CD14-positive monocyte (primary cell): ENCODE measurements around the gene FIGNL2. TPM values are rescaled to one million over a fixed set of nuclear protein-coding genes. Genes with fewer than 3 reads are reported as not detected.

Experiments
- DNase-seq, 3 donors: peaks; one replicate each; pipeline ENCODE4 v3.0.0-alpha.2; 2011 to 2022
- H2AFZ ChIP-seq: 2 replicates; pipeline ENCODE4 v1.6.0; 2012; ENCODE audit warnings: mild to moderate bottlenecking, low read depth, low read length, inconsistent platforms; ENCODE audit not compliant: insufficient read depth, poor library complexity, severe bottlenecking
- H3K27ac ChIP-seq, 2 donors: 1 replicate in 1 of 2; 2 replicates in 1 of 2; pipeline ENCODE4 v1.5.1; 2012 to 2013; ENCODE audit warnings: low read length in 2 of 2, control low read depth in 1 of 2, inconsistent platforms in 1 of 2, low read depth in 1 of 2, mild to moderate bottlenecking in 1 of 2
- H3K27me3 ChIP-seq, 2 donors: one replicate each; pipeline versions ENCODE4 v1.6.0 to v1.6.1; 2011 to 2013; ENCODE audit warnings: low read length in 2 of 2; ENCODE audit not compliant: control insufficient read depth in 2 of 2, insufficient read depth in 2 of 2
- H3K36me3 ChIP-seq, 2 donors: replicated peaks in 1 of 2; 1 replicate in 1 of 2; 2 replicates in 1 of 2; pipeline versions ENCODE4 v1.5.1 to v1.6.1; 2012 to 2013; ENCODE audit warnings: low read length in 2 of 2, control low read depth in 1 of 2, inconsistent platforms in 1 of 2, mild to moderate bottlenecking in 1 of 2; ENCODE audit not compliant: insufficient read depth in 2 of 2, control insufficient read depth in 1 of 2
- H3K4me1 ChIP-seq, 2 donors: 1 replicate in 1 of 2; 2 replicates in 1 of 2; pipeline versions ENCODE4 v1.5.1 to v1.6.1; 2012 to 2013; ENCODE audit warnings: low read length in 2 of 2, control low read depth in 1 of 2, inconsistent platforms in 1 of 2, mild to moderate bottlenecking in 1 of 2, moderate library complexity in 1 of 2; ENCODE audit not compliant: insufficient read depth in 2 of 2, control insufficient read depth in 1 of 2
- H3K4me2 ChIP-seq: replicated peaks from 2 replicates; pipeline ENCODE3; 2012; ENCODE audit warnings: low read length, moderate library complexity, mild to moderate bottlenecking; ENCODE audit not compliant: poor library complexity, severe bottlenecking; ENCODE audit errors: extremely low read depth
- H3K4me3 ChIP-seq, 3 experiments: fragments of 200-600 bp in 1 of 3; sonication (generic) in 1 of 3; replicated peaks in 1 of 3; 1 replicate in 2 of 3; 2 replicates in 1 of 3; pipeline ENCODE4 v1.5.1; 2011 to 2013; ENCODE audit warnings: low read length in 3 of 3, mild to moderate bottlenecking in 3 of 3, control low read depth in 2 of 3, low read depth in 2 of 3, inconsistent platforms in 1 of 3, moderate library complexity in 1 of 3
- H3K79me2 ChIP-seq: 2 replicates; pipeline ENCODE4 v1.6.0; 2012; ENCODE audit warnings: mild to moderate bottlenecking, control low read depth, inconsistent platforms, low read length, moderate library complexity; ENCODE audit not compliant: insufficient read depth
- H3K9ac ChIP-seq: 2 replicates; pipeline ENCODE4 v1.6.0; 2017; ENCODE audit warnings: low read length, mild to moderate bottlenecking; ENCODE audit not compliant: insufficient read depth, poor library complexity, severe bottlenecking
- H3K9me3 ChIP-seq, 2 donors: replicated peaks in 1 of 2; 1 replicate in 1 of 2; 2 replicates in 1 of 2; pipeline versions ENCODE4 v1.5.1 to v1.6.1; 2012 to 2013; ENCODE audit warnings: low read length in 2 of 2, control low read depth in 1 of 2; ENCODE audit not compliant: control insufficient read depth in 1 of 2, insufficient read depth in 1 of 2
- H4K20me1 ChIP-seq: 2 replicates; pipeline ENCODE4 v1.6.0; 2012; ENCODE audit warnings: mild to moderate bottlenecking, low read length, control low read depth, moderate library complexity; ENCODE audit not compliant: insufficient read depth
- H3K27ac Mint-ChIP-seq, 7 donors: one replicate each; pipeline ENCODE4 v1.8.0; 2020; ENCODE audit warnings: mild to moderate bottlenecking in 7 of 7, mixed read lengths in 7 of 7, moderate library complexity in 6 of 7, inconsistent platforms in 2 of 7
- H3K27me3 Mint-ChIP-seq, 3 donors: one replicate each; pipeline ENCODE4 v1.8.0; 2021 to 2022; ENCODE audit warnings: low read depth in 3 of 3, mild to moderate bottlenecking in 3 of 3, mixed read lengths in 3 of 3, moderate library complexity in 3 of 3, inconsistent platforms in 1 of 3
- H3K36me3 Mint-ChIP-seq, 2 donors: one replicate each; pipeline ENCODE4 v1.8.0; 2020; ENCODE audit warnings: mixed read lengths in 2 of 2, inconsistent platforms in 1 of 2, mild to moderate bottlenecking in 1 of 2
- H3K4me1 Mint-ChIP-seq: one replicate; pipeline ENCODE4 v1.8.0; 2020; ENCODE audit warnings: mild to moderate bottlenecking, mixed read lengths
- H3K4me3 Mint-ChIP-seq, 2 donors: one replicate each; pipeline ENCODE4 v1.8.0; 2020; ENCODE audit warnings: mild to moderate bottlenecking in 2 of 2, mixed read lengths in 2 of 2, moderate library complexity in 1 of 2
- H3K9me3 Mint-ChIP-seq, 7 donors: one replicate each; pipeline ENCODE4 v1.8.0; 2020 to 2022; ENCODE audit warnings: mixed read lengths in 7 of 7, mild to moderate bottlenecking in 6 of 7, moderate library complexity in 6 of 7, inconsistent platforms in 2 of 7
- CTCF ChIP-seq: fragments of 200-600 bp; IDR thresholded peaks from one replicate; pipeline ENCODE4 v1.8.0; 2022; ENCODE audit warnings: antibody characterized with exemption, mild to moderate bottlenecking
- WGBS: methylation state at CpG from one replicate; pipeline ENCODE4 v1.1.5; 2013; ENCODE audit warnings: missing lambda C conversion rate; ENCODE audit not compliant: insufficient coverage; 5-methylcytosine and 5-hydroxymethylcytosine counted together
- intact Hi-C, 2 donors: fragments of 100-400 bp; cut with micrococcal nuclease; formaldehyde crosslinking; loops; one replicate each; pipeline versions ENCODE4 v1.15.0 to v1.15.1; 2023
- polyA plus RNA-seq, 3 donors: library from polyadenylated mRNA; depleted of rRNA in 1 of 3; unstranded in 2 of 3; stranded (reverse) in 1 of 3; fragments of 300-500 nt in 2 of 3; fragments of >200 nt in 1 of 3; fragmentation: Illumina TruSeq in 2 of 3; gene quantifications; 1 replicate in 2 of 3; 2 replicates in 1 of 3; pipeline ENCODE4 v1.2.3, GENCODE V29; 2012 to 2021

Gene FIGNL2
- polyA plus RNA-seq, 3 donors: 0.06 to 0.52 TPM; not detected in 1

- Histone ChIP-seq H3K4me3 (peak overlapping the region in 1 of 3 experiments; percentile 75), H3K27me3 (peaks cover 3 to 35% of the 10 kb centered on the region in 2 donors), H3K36me3 (no peaks in the 10 kb centered on the region), H3K79me2 (no peaks in the 10 kb centered on the region), H2AFZ (peak overlapping the region; percentile 83), H3K27ac (no peak overlapping the region), H3K4me1 (peaks cover 22 to 33% of the 10 kb centered on the region in 2 donors), H4K20me1 (no peaks in the 10 kb centered on the region), H3K4me2 (peak overlapping the region; percentile 79), H3K9ac (peak overlapping the region; percentile 49), H3K9me3 (no peaks in the 10 kb centered on the region)
- H3K4me1 Mint-ChIP-seq: peaks cover 24% of the 10 kb centered on the region
- H3K4me3 Mint-ChIP-seq: peak overlapping the region; percentile 70 to 87
- DNase-seq: no peak
- TF ChIP-seq CTCF: no peak
- 76% methylated on average over 2 of the region's 4 CpGs for WGBS
- peaks cover 48% of the 10 kb centered on the region in 3 donors for H3K27me3 Mint-ChIP-seq
- peak overlapping the region in 1 of 7 donors; percentile 31 for H3K27ac Mint-ChIP-seq
- peaks cover 0 to 9% (median 2%) of the 10 kb centered on the region in 7 donors for H3K9me3 Mint-ChIP-seq
- intact Hi-C loops: no loop called here
- H3K36me3 Mint-ChIP-seq: peaks cover 9 to 12% of the 10 kb centered on the region in 2 donors
Measured at GRCh38 chr12:51862947-51863346, 14.4 kb upstream of the FIGNL2 start.

GRCh38 chr12:51860986-51861385 lies 12.5 kb upstream of the FIGNL2 start:
- intact Hi-C loops: no loop called here
- no peak for TF ChIP-seq CTCF
- Histone ChIP-seq H3K79me2 (no peaks in the 10 kb centered on the region), H3K27ac (no peak overlapping the region), H3K9me3 (no peaks in the 10 kb centered on the region), H3K4me2 (no peak overlapping the region), H3K4me3 (no peak overlapping the region), H3K4me1 (peaks cover 16 to 22% of the 10 kb centered on the region in 2 donors), H3K9ac (no peak overlapping the region), H3K36me3 (no peaks in the 10 kb centered on the region), H2AFZ (no peak overlapping the region), H3K27me3 (peaks cover 3 to 34% of the 10 kb centered on the region in 2 donors), H4K20me1 (no peaks in the 10 kb centered on the region)
- Mint-ChIP-seq H3K9me3 (peaks cover 0 to 9% (median 2%) of the 10 kb centered on the region in 7 donors), H3K36me3 (peaks cover 7 to 8% of the 10 kb centered on the region in 2 donors), H3K4me3 (peak overlapping the region in 1 of 2 donors; percentile 26), H3K27ac (no peak overlapping the region), H3K27me3 (peaks cover 46 to 55% (median 47%) of the 10 kb centered on the region in 3 donors), H3K4me1 (peaks cover 15% of the 10 kb centered on the region)
- 100% methylated on average over 2 of the region's 3 CpGs for WGBS
- DNase-seq: no peak
